Type B pancreatic cell (in vitro differentiated cells): ENCODE data around the gene QSOX1. TPM values are rescaled to one million over a fixed set of nuclear protein-coding genes. Genes with fewer than 3 reads are reported as not detected.

Experiments used
- DNase-seq: peaks from one replicate; pipeline ENCODE4 v3.0.0; 2021; ENCODE audit warnings: mixed read lengths; ENCODE audit not compliant: unreplicated experiment; ENCODE audit errors: extremely low spot score
- H3K27ac Mint-ChIP-seq: 2 replicates; pipeline ENCODE4 v1.8.0; 2021; ENCODE audit warnings: mild to moderate bottlenecking, mixed read lengths
- H3K27me3 Mint-ChIP-seq: 2 replicates; pipeline ENCODE4 v1.8.0; 2021; ENCODE audit warnings: mixed read lengths
- H3K36me3 Mint-ChIP-seq: 2 replicates; pipeline ENCODE4 v1.8.0; 2021; ENCODE audit warnings: mixed read lengths
- H3K4me1 Mint-ChIP-seq: one replicate; pipeline ENCODE4 v1.8.0; 2021; ENCODE audit warnings: mixed read lengths; ENCODE audit not compliant: unreplicated experiment
- H3K4me3 Mint-ChIP-seq: 2 replicates; pipeline ENCODE4 v1.8.0; 2021; ENCODE audit warnings: mild to moderate bottlenecking, mixed read lengths
- H3K9me3 Mint-ChIP-seq: 2 replicates; pipeline ENCODE4 v1.8.0; 2021; ENCODE audit warnings: mixed read lengths
- CTCF ChIP-seq: fragments of 200-600 bp; sonication (generic); conservative IDR thresholded peaks from 2 replicates; pipeline ENCODE4 v1.5.0; 2021; ENCODE audit warnings: antibody characterized with exemption, mild to moderate bottlenecking
- total RNA-seq: library from RNA; stranded (reverse); gene quantifications from 2 replicates; pipeline ENCODE4 v1.2.1, GENCODE V29; 2021; ENCODE audit warnings: low replicate concordance

Gene QSOX1
- total RNA-seq, 1 donor from 2014 or later = 96.0 TPM

- Mint-ChIP-seq H3K27me3 (peaks cover 45% of the 10 kb centered on the region), H3K4me1 (no peaks in the 10 kb centered on the region), H3K4me3 (no peak overlapping the region), H3K27ac (no peak overlapping the region), H3K9me3 (no peaks in the 10 kb centered on the region), H3K36me3 (no peaks in the 10 kb centered on the region)
- no peak for TF ChIP-seq CTCF
- no peak for DNase-seq
These were observed 64.4 kb downstream of the QSOX1 start for GRCh38 chr1:180218806-180219765.

GRCh38 chr1:180219776-180220175 is 65.1 kb downstream of the QSOX1 start:
- peaks cover 52% of the 10 kb centered on the region for H3K27me3 Mint-ChIP-seq
- no peak overlapping the region for H3K4me3 Mint-ChIP-seq
- no peaks in the 10 kb centered on the region for H3K36me3 Mint-ChIP-seq
- H3K4me1 Mint-ChIP-seq = no peaks in the 10 kb centered on the region
- no peak for TF ChIP-seq CTCF
- DNase-seq = no peak
- no peak overlapping the region for H3K27ac Mint-ChIP-seq
- no peaks in the 10 kb centered on the region for H3K9me3 Mint-ChIP-seq

- TF ChIP-seq CTCF = no peak
- DNase-seq = no peak
These were observed 66.8 kb downstream of the QSOX1 start for GRCh38 chr1:180221462-180221861.

GRCh38 chr1:180224902-180225301 is 70.2 kb downstream of the QSOX1 start:
- Mint-ChIP-seq H3K4me3 (no peak overlapping the region), H3K9me3 (no peaks in the 10 kb centered on the region), H3K27ac (no peak overlapping the region), H3K4me1 (no peaks in the 10 kb centered on the region), H3K27me3 (peaks cover 81% of the 10 kb centered on the region), H3K36me3 (no peaks in the 10 kb centered on the region)
- no peak for DNase-seq
- TF ChIP-seq CTCF = no peak

More at GRCh38 chr1:180221462-180221861, 66.8 kb downstream of the QSOX1 start:
- H3K36me3 Mint-ChIP-seq = no peaks in the 10 kb centered on the region
- peaks cover 64% of the 10 kb centered on the region for H3K27me3 Mint-ChIP-seq
- no peak overlapping the region for H3K27ac Mint-ChIP-seq
- H3K9me3 Mint-ChIP-seq = no peaks in the 10 kb centered on the region
- H3K4me1 Mint-ChIP-seq = no peaks in the 10 kb centered on the region
- no peak overlapping the region for H3K4me3 Mint-ChIP-seq

- Mint-ChIP-seq H3K9me3 (no peaks in the 10 kb centered on the region), H3K36me3 (no peaks in the 10 kb centered on the region), H3K27ac (no peak overlapping the region), H3K27me3 (peaks cover 84% of the 10 kb centered on the region), H3K4me3 (no peak overlapping the region), H3K4me1 (no peaks in the 10 kb centered on the region)
- no peak for DNase-seq
- TF ChIP-seq CTCF = no peak
These were observed 70.7 kb downstream of the QSOX1 start for GRCh38 chr1:180225403-180225802.
